GM21526 (cell line): ENCODE data around the gene FANK1.

Experiments
- ATAC-seq: cut with Tn5 transposase; IDR thresholded peaks from one replicate; pipeline ENCODE4 v1.9.1; 2021; ENCODE audit warnings: moderate library complexity; ENCODE audit not compliant: unreplicated experiment, low FRiP score

FANK1 gene, protein sequence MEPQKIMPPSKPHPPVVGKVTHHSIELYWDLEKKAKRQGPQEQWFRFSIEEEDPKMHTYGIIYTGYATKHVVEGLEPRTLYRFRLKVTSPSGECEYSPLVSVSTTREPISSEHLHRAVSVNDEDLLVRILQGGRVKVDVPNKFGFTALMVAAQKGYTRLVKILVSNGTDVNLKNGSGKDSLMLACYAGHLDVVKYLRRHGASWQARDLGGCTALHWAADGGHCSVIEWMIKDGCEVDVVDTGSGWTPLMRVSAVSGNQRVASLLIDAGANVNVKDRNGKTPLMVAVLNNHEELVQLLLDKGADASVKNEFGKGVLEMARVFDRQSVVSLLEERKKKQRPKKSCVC

GRCh38 chr10:125896088-125896934, at the start of gene FANK1:
Gene FANK1 (plus strand): TSS chr10:125896564. CDS start chr10:125896643, 79 bp downstream.
- ATAC-seq: peak; percentile 91

DNA sequence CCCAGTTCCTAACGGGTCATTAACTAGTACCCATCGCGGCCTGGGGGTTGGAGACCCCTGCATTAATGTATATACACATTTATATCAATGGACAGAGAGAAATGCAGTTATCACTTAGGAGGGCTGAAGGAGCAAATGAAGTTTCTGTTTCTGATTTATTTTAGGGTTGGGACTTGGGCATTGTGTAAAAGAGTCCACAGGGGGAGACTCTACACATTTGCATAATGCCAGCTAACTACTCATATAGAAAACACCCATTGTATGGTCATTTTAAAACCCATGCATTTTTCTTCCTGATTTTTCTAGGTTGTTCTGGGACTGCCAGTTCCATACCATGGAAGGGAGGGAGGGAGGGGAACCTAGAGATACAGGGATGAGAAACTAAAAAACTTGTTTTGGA, 49.5 kb upstream of the FANK1 start:
- ATAC-seq: no peak

- ATAC-seq: no peak
These were observed 48.0 kb upstream of the FANK1 start for GRCh38 chr10:125848371-125848770.

DNA sequence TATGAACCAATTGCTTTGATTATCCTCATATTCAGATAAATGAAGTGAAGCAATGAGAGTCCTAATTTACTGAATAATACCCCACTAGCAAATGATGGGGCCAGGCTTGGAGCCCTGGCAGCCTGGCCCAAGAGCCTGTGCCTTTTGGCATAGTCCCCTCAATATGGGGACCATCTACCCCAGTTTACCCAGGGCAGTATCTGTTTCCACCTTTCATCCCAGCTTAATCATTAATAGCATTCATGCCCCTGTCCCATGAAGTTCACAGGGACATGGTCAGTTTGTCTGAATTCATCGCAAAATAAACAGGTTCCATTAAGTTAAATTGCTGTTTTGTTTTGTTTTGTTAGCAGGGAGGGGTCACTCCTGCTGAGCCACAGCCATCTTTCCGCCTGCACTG, 47.5 kb upstream of the FANK1 start:
- ATAC-seq: no peak

- ATAC-seq: no peak
These were observed 46.9 kb upstream of the FANK1 start for GRCh38 chr10:125849448-125849847.

GRCh38 chr10:125850766-125851731, 45.3 kb upstream of the FANK1 start:
- ATAC-seq: no peak

DNA sequence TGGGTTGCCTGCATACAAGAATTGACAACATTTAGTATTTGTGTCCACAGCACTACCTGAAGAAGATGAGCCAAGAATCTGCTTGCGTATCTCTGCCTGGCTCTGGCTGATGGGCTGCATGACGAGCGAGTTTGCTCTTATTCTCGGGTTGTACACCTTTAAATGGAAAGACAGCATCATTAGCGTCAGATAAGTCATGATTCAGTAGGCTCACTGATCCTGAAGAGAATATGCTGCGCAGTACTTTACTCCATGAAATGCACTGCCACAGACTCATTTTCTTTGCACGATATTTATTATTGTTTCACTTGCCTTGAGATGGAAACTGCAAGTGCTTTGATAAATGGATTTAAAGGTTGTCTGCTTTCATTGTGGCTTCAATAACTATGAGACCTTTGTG, 43.9 kb upstream of the FANK1 start:
- no peak for ATAC-seq

- ATAC-seq: no peak
These were observed 39.1 kb upstream of the FANK1 start for GRCh38 chr10:125857185-125857760.

GRCh38 chr10:125859128-125859817, 37.1 kb upstream of the FANK1 start:
- no peak for ATAC-seq

DNA sequence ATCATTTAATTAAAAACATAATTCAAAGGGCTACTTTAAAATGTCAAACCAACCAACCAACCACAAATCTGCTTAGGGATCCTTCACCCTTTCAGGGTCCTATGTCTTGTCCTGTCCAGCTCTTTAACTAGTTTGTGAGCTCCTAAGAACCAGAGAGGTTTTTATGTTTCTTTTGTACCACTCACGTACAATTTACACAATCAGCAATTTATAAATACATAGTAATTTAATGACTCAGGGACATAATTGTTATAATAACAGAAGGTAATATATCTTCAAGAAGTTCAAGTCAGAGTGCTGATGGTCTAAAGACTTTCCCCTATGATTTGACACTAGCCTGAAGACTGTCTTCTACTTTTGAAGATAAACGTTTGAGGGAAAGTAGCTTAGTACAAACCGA, 31.2 kb upstream of the FANK1 start:
- ATAC-seq: no peak

DNA sequence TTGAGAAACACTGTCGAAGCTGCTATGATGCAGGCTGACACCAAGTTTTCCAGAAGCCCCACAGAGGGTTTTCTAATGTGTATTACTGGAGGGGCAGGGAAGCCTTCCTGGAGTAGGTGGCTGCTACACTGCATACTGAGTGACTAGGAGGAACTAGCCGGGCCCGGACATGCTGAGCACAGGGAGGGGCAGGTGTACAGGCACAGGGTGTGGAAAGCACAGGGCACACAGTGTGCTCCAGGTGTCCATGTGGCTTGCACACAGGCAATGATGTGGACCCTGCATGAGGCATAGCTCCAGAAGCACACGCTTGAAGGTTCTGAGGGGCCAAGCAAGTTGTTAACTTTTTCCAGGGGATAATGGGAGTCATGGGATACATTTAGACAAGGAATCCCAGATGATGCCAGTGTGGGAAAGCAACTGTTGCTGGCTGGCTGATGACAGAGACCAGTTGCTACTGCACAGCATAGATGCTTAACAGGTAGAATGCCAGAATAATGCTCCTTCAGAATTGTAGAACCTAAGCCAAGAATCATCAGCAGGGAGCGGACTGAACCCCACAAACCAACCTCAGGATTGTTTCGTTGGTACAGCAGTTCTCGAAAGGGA, 29.8 kb upstream of the FANK1 start:
- ATAC-seq: no peak

- no peak for ATAC-seq
These were observed 27.9 kb upstream of the FANK1 start for GRCh38 chr10:125868372-125868975.

DNA sequence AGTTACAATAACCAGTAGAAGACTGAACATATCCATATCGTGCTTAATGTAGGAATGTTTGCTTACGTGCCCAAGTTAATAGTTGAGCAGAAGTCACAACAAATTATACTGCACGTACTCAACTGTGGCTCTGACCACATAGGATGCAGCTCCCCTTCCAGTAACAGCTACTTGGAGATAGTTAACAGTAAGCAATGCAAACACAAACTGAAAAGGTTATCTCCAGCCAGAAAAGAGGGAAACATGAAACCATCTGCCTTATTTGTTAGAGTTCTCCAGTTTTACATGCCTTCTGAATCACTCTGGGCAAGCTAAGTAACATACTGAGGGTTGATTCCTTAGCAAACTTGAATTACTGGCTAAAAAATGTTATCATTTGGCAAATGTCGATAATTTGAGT, 25.0 kb upstream of the FANK1 start:
- no peak for ATAC-seq

GRCh38 chr10:125878957-125879835, 17.2 kb upstream of the FANK1 start:
- ATAC-seq: no peak

GRCh38 chr10:125880719-125881118, 15.6 kb upstream of the FANK1 start:
- ATAC-seq: no peak

DNA sequence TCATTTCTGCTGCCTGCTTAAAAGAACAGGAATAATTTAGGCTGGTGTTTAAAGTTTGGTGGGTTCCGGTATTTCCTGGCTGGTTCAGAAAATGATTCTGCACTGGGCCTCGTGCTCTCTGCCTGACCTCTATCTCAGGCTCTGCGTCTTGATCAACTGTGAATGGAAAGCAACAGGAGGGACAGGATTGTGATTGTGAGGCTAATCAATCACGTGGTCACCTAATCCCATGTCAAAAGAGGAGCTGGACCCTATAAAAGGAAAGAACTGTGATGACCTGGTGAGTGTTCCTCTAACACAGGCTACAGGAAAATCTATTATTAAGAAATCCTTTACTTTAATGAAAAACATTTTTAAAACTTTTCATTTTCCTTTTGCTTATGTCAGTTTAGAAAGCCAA, 15.2 kb upstream of the FANK1 start, which contains the start of gene DHX32:
DHX32 (minus strand) TSS at position 101 of the 400 bp plus-strand sequence. CDS start 468 bp downstream, outside the sequence.
- no peak for ATAC-seq

DNA sequence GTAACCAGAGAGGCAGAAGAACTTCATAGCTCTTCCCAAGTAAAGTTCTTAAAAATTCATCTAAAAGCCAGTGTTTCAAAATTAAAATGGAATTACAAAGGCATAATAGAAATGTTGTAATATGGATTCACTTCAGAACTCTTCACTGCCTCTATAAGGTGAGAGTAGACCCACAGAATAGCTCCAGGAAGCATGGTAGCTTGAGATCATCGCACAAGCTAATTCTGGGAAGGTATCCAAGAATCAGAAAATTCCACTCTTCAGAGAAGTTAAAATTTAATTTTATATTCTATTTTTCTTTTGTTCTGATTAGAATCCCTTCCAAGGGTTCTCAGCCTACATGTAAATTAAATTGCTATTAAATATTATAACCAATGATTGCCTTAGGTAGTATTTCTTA, 13.8 kb upstream of the FANK1 start:
- ATAC-seq: no peak

DNA sequence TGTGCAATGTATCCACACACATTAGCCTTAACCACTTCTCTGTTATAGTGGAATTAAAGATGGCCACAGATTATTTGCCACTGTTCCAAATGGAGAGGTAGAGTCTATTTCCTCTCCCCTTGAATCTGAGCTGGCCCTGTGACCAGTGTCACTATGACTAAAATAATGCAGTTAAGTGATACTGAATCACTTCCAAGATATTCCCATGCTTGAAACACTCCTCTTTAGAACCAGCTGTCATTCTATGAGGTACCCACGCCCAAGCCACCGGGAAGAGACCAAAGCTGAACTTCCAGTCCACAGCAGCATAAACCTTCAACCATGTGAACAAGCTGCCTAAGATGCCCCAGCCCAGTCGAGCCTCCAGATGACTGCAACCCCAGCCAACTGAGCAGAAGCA, 13.2 kb upstream of the FANK1 start:
- ATAC-seq: no peak
